Endodermal cell (in vitro differentiated cells): ENCODE results near the gene RNU5B-1. TPM values are rescaled to one million over a fixed set of nuclear protein-coding genes. Genes with fewer than 3 reads are reported as not detected.
A peak's percentile ranks its signal among the peaks of the same experiment; 100 is the strongest.

Experiments used
- DNase-seq: peaks from one replicate; pipeline ENCODE4 v3.0.0-alpha.2; 2017
- H3K27ac ChIP-seq: 2 replicates; pipeline ENCODE4 v1.5.1; 2013; ENCODE audit warnings: mild to moderate bottlenecking, low read depth, low read length, moderate library complexity
- H3K27me3 ChIP-seq: 2 replicates; pipeline ENCODE4 v1.6.1; 2013; ENCODE audit warnings: mild to moderate bottlenecking, low read length, moderate library complexity; ENCODE audit not compliant: insufficient read depth, control insufficient read depth, poor library complexity, severe bottlenecking
- H3K36me3 ChIP-seq: 2 replicates; pipeline ENCODE4 v1.7.0; 2013; ENCODE audit warnings: mild to moderate bottlenecking, low read length, moderate library complexity; ENCODE audit not compliant: control insufficient read depth, insufficient read depth
- H3K4me1 ChIP-seq: one replicate; pipeline ENCODE4 v1.7.0; 2013; ENCODE audit warnings: low read length; ENCODE audit not compliant: control insufficient read depth, insufficient read depth
- H3K4me3 ChIP-seq: 2 replicates; pipeline ENCODE4 v1.5.1; 2013; ENCODE audit warnings: mild to moderate bottlenecking, low read length, moderate library complexity
- H3K9ac ChIP-seq: 2 replicates; pipeline ENCODE4 v1.6.1; 2013; ENCODE audit warnings: mild to moderate bottlenecking, low read length, moderate library complexity; ENCODE audit not compliant: poor library complexity, severe bottlenecking; ENCODE audit errors: extremely low read depth
- H3K9me3 ChIP-seq: 2 replicates; pipeline ENCODE4 v1.6.1; 2013; ENCODE audit warnings: mild to moderate bottlenecking, low read length, moderate library complexity; ENCODE audit not compliant: control insufficient read depth
- H3K27ac Mint-ChIP-seq: 2 replicates; pipeline ENCODE4 v1.8.0; 2020; ENCODE audit warnings: mixed read lengths
- H3K27me3 Mint-ChIP-seq: 2 replicates; pipeline ENCODE4 v1.8.0; 2021; ENCODE audit warnings: mild to moderate bottlenecking, mixed read lengths; ENCODE audit not compliant: insufficient read depth
- H3K36me3 Mint-ChIP-seq: 2 replicates; pipeline ENCODE4 v1.8.0; 2020; ENCODE audit warnings: low read depth, mixed read lengths
- H3K4me1 Mint-ChIP-seq: 2 replicates; pipeline ENCODE4 v1.8.0; 2020; ENCODE audit warnings: mixed read lengths
- H3K4me3 Mint-ChIP-seq: 2 replicates; pipeline ENCODE4 v1.8.0; 2020; ENCODE audit warnings: mild to moderate bottlenecking, moderate library complexity, mixed read lengths
- H3K9me3 Mint-ChIP-seq: 2 replicates; pipeline ENCODE4 v1.8.0; 2020; ENCODE audit warnings: mild to moderate bottlenecking, mixed read lengths
- WGBS, 2 experiments: methylation state at CpG; one replicate each; pipeline versions ENCODE4 v1.1.5 to v1.1.7; 2013; ENCODE audit warnings: missing lambda C conversion rate in 2 of 2, mixed read lengths in 1 of 2; ENCODE audit not compliant: insufficient coverage in 1 of 2, insufficient read length in 1 of 2; 5-methylcytosine and 5-hydroxymethylcytosine counted together
- total RNA-seq, 2 donors: library from RNA; stranded (reverse); fragmentation: NEBNext Ultra II Directional in 1 of 2; extraction: Animal tissue kit (Norgen Biotek cat#: 25700) in 1 of 2; gene quantifications; 2 replicates in 1 of 2; 3 replicates in 1 of 2; pipeline ENCODE4 v1.2.1, GENCODE V29; 2021
- TF ChIP-seq, protein P1 (sequence below): fragments of 200-600 bp; sonication (generic); conservative IDR thresholded peaks from 2 replicates; pipeline ENCODE4 v1.5.0; 2021; ENCODE audit warnings: antibody characterized with exemption, mild to moderate bottlenecking

Gene RNU5B-1
- total RNA-seq, 2 donors from 2014 or later = 18.6 TPM; not detected in 1

DNA sequence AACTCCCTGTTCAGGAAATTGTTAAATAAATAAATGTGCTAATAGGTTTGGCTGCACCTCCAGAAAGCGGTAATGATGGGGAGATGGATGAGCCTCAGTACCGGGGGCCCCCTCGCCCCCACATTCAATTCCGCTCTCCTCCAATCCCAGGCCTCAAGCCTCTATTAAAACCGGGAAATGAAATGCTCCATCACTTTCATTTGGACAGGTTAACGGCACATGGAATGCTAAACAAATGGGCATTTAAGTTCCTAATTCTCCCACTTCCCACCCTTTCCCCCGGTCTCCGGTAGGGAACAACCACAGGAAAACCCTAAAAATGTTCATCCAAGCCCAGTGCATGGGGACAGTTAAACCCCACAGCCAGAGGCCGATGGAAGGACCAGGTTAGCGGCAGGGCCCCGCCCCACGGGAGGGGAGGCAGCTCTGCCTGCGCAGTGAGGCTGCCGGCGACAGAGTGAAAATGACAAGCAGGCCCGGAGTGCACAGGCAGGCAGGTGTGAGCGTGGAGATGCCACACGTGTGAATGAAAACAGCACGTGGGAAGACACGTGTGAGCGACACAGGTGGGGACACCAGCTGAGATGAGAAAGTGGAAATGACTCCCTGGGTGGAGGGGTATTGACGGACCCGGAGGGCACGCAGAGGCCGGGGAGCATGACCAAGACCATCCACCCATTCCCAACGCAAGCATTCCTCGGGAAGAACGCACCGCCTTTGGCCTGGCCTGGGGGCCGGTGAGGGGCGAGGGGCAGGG lies 28.1 kb downstream of the RNU5B-1 start:
- no peak overlapping the region for H3K4me3 Mint-ChIP-seq
- no peak overlapping the region for H3K9ac ChIP-seq

DNA sequence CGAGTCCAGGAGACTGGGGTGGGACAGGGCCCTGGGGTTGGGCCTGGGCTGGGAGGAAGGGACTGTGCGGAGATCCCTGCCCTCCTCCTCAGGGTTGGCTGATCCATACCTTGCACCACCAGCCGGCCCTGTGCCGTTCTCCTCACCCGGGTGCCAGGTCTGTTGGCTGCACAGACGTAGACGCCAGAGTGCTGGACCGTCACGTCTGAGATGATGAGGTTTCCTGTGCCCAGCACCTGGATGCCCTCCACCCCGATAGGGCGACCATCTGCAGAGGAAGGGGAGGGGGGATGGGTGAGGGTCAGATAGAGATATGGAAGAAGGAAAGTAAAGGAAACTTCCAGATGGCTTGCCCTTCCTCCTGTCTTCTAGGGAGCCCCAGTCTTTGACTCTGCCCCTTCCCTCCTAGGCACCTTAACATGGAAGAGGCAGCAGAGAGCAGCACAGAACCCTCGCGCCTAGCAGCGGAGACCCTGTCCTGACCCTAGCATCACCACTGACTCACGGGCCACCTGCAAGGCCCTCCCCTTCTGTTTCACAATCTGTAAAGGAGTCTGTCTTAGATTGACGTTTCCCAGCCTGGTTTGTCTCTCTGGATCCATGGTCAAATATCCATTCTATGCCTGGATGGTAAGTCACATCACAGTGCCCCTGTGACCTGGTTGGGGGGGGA lies 28.8 kb downstream of the RNU5B-1 start:
- Mint-ChIP-seq H3K9me3 (no peaks in the 10 kb centered on the region), H3K36me3 (peaks cover 4% of the 10 kb centered on the region), H3K27ac (no peak overlapping the region), H3K27me3 (peaks cover 1% of the 10 kb centered on the region), H3K4me3 (no peak overlapping the region), H3K4me1 (peaks cover 36% of the 10 kb centered on the region)
- Histone ChIP-seq H3K9me3 (no peaks in the 10 kb centered on the region), H3K36me3 (no peaks in the 10 kb centered on the region), H3K27me3 (no peaks in the 10 kb centered on the region), H3K9ac (no peak overlapping the region), H3K4me3 (no peak overlapping the region), H3K27ac (peak overlapping the region; percentile 87), H3K4me1 (peaks cover 21% of the 10 kb centered on the region)
- DNase-seq = no peak
- WGBS, 2 experiments = 78 to 90% methylated on average over 6 to 16 of the region's 16 CpGs
- TF ChIP-seq, protein P1, sequence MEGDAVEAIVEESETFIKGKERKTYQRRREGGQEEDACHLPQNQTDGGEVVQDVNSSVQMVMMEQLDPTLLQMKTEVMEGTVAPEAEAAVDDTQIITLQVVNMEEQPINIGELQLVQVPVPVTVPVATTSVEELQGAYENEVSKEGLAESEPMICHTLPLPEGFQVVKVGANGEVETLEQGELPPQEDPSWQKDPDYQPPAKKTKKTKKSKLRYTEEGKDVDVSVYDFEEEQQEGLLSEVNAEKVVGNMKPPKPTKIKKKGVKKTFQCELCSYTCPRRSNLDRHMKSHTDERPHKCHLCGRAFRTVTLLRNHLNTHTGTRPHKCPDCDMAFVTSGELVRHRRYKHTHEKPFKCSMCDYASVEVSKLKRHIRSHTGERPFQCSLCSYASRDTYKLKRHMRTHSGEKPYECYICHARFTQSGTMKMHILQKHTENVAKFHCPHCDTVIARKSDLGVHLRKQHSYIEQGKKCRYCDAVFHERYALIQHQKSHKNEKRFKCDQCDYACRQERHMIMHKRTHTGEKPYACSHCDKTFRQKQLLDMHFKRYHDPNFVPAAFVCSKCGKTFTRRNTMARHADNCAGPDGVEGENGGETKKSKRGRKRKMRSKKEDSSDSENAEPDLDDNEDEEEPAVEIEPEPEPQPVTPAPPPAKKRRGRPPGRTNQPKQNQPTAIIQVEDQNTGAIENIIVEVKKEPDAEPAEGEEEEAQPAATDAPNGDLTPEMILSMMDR = no peak

More for the DNA sequence above, 28.1 kb downstream of the RNU5B-1 start:
- Mint-ChIP-seq H3K27me3 (peaks cover 1% of the 10 kb centered on the region), H3K36me3 (peaks cover 6% of the 10 kb centered on the region), H3K27ac (no peak overlapping the region), H3K4me1 (peaks cover 36% of the 10 kb centered on the region), H3K9me3 (no peaks in the 10 kb centered on the region)
- no peaks in the 10 kb centered on the region for H3K9me3 ChIP-seq
- H3K27ac ChIP-seq = no peak overlapping the region
- no peak overlapping the region for H3K4me3 ChIP-seq
- TF ChIP-seq, protein P1 = no peak
- H3K36me3 ChIP-seq = no peaks in the 10 kb centered on the region
- no peaks in the 10 kb centered on the region for H3K27me3 ChIP-seq
- WGBS, 2 experiments = 95 to 99% methylated on average over 13 to 31 of the region's 31 CpGs
- no peak for DNase-seq
- peaks cover 18% of the 10 kb centered on the region for H3K4me1 ChIP-seq

DNA sequence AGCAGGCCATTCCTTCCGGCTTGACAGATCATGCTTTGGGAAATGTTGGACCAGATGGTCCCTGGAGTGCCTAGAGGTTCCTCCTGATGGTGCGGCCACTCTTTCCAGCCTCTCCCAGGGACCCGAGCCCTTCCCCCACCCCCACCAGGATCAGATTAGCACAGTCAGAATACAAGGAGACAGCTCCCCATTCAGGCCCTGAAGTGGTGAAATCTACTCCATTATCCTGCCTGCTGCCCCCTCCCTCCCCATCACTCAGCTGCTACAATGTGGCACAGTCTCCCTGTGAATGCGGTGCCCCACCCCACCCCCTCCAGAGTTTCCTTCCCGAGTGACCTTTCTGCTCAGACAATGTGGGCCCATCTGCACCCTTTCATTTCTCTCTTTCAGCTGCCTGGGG lies 29.4 kb downstream of the RNU5B-1 start:
- no peaks in the 10 kb centered on the region for H3K27me3 ChIP-seq
- H3K36me3 Mint-ChIP-seq = peaks cover 4% of the 10 kb centered on the region
- H3K27me3 Mint-ChIP-seq = peaks cover 1% of the 10 kb centered on the region
- DNase-seq = no peak
- peaks cover 36% of the 10 kb centered on the region for H3K4me1 Mint-ChIP-seq
- TF ChIP-seq, protein P1 = no peak
- peak overlapping the region; percentile 87 for H3K27ac ChIP-seq
- H3K9ac ChIP-seq = no peak overlapping the region
- H3K27ac Mint-ChIP-seq = peak overlapping the region; percentile 87
- peak overlapping the region; percentile 33 for H3K4me3 Mint-ChIP-seq
- H3K9me3 Mint-ChIP-seq = no peaks in the 10 kb centered on the region
- H3K9me3 ChIP-seq = no peaks in the 10 kb centered on the region
- H3K4me1 ChIP-seq = peaks cover 21% of the 10 kb centered on the region
- no peak overlapping the region for H3K4me3 ChIP-seq
- WGBS, 2 experiments = 70 to 76% methylated on average over 4 to 5 of the region's 5 CpGs
- H3K36me3 ChIP-seq = no peaks in the 10 kb centered on the region
